HG03064 (cell line): Measurements from ENCODE around the gene C1orf35.
A peak's percentile ranks its signal among the peaks of the same experiment; 100 is the strongest.

Source experiments
- ATAC-seq: cut with Tn5 transposase; IDR thresholded peaks from one replicate; pipeline ENCODE4 v1.9.1; 2021; ENCODE audit warnings: low read depth; ENCODE audit not compliant: unreplicated experiment

The C1orf35 gene

GRCh38 chr1:228110556-228110955 lies 7.4 kb upstream of the C1orf35 start:
- ATAC-seq: no peak

- ATAC-seq: peak; percentile 2
These were observed 6.9 kb upstream of the C1orf35 start for GRCh38 chr1:228109962-228110488.

GRCh38 chr1:228109073-228109961 lies 6.2 kb upstream of the C1orf35 start, which contains the start of gene MRPL55:
MRPL55 (minus strand) TSS chr1:228109299; CDS start chr1:228108260, 1,039 bp downstream.
- peak; percentile 84 for ATAC-seq

GRCh38 chr1:228108742-228109072 lies 5.6 kb upstream of the C1orf35 start:
- ATAC-seq: peak; percentile 9

- no peak for ATAC-seq
These were observed 5.0 kb upstream of the C1orf35 start for GRCh38 chr1:228108055-228108690.

- ATAC-seq: no peak
These were observed 4.5 kb upstream of the C1orf35 start for GRCh38 chr1:228107636-228108035.

- no peak for ATAC-seq
These were observed 3.6 kb upstream of the C1orf35 start for GRCh38 chr1:228106800-228107054.

GRCh38 chr1:228105996-228106799 lies 3.1 kb upstream of the C1orf35 start:
- ATAC-seq: no peak

GRCh38 chr1:228105270-228105995 lies 2.3 kb upstream of the C1orf35 start:
- ATAC-seq: no peak

GRCh38 chr1:228104526-228105269 lies 1.6 kb upstream of the C1orf35 start:
- ATAC-seq: no peak

GRCh38 chr1:228101994-228102790 lies 933 bp downstream of the C1orf35 start:
- ATAC-seq: peak; percentile 18

- no peak for ATAC-seq
These were observed 1.5 kb downstream of the C1orf35 start for GRCh38 chr1:228101614-228101993.

- ATAC-seq: no peak
These were observed 2.1 kb downstream of the C1orf35 start for GRCh38 chr1:228100822-228101613.

GRCh38 chr1:228099331-228099732 lies 3.8 kb downstream of the C1orf35 start:
- ATAC-seq: no peak

- no peak for ATAC-seq
These were observed 4.7 kb downstream of the C1orf35 start for GRCh38 chr1:228098323-228098931.

GRCh38 chr1:228097333-228098081 lies 5.6 kb downstream of the C1orf35 start:
- ATAC-seq: no peak
